GM12878 (cell line): Measurements from ENCODE around the gene SAP25. TPM values are rescaled to one million over a fixed set of nuclear protein-coding genes. Genes with fewer than 3 reads are reported as not detected.

Experiments
- ATAC-seq: fragments of 200-7000 bp; cut with Tn5 transposase; 3 replicates; pipeline ENCODE4 v1.9.1; 2020; ENCODE audit warnings: mild to moderate bottlenecking, moderate library complexity
- BruUV-seq: library from RNA; stranded (reverse); fragments of 400-500 nt; replicated peaks from 2 replicates; lab custom pipeline; 2021; lab: Mats Ljungman, UMichigan
- CTCF ChIA-PET: fragments of 300-600 bp; sonication (Branson Sonifier 250); formaldehyde crosslinking; extraction: SDS; loops from one replicate; lab custom pipeline; 2021; ENCODE audit warnings: inconsistent platforms; lab: Yijun Ruan, JAX
- POLR2A ChIA-PET: fragments of 350-600 bp; formaldehyde crosslinking; extraction: SDS; loops from one replicate; lab custom pipeline; 2021; ENCODE audit warnings: inconsistent platforms; lab: Charles Lee
- RAD21 ChIA-PET: fragments of 300-600 bp; sonication (Branson Sonifier 250); formaldehyde crosslinking; loops from one replicate; lab custom pipeline; 2023; ENCODE audit warnings: antibody characterized with exemption; ENCODE audit not compliant: unreplicated experiment; lab: Charles Lee
- SMC1A ChIA-PET: fragments of 300-600 bp; sonication (Branson Sonifier 250); formaldehyde crosslinking; loops from one replicate; lab custom pipeline; 2023; ENCODE audit not compliant: unreplicated experiment, uncharacterized antibody; lab: Charles Lee
- DNase-seq: peaks from one replicate; pipeline ENCODE4 v3.0.0-alpha.2; 2011; ENCODE audit warnings: low read depth, low spot score
- FAIRE-seq: peaks from 3 replicates; lab custom pipeline; 2011; peaks lifted over from hg19 to GRCh38; lab: Jason Lieb, UNC
- H2AFZ ChIP-seq: 2 replicates; pipeline ENCODE4 v1.6.0; 2011; ENCODE audit warnings: low read depth, low read length, control low read depth; ENCODE audit not compliant: control insufficient read depth
- H3K27ac ChIP-seq: 2 replicates; pipeline ENCODE4 v1.5.1; 2011; ENCODE audit warnings: control low read depth; ENCODE audit not compliant: control insufficient read depth, insufficient read depth
- H3K27me3 ChIP-seq, 2 experiments: replicated peaks in 1 of 2; 2 replicates each; pipeline versions ENCODE4 v1.6.0 to v1.6.1; 2011; ENCODE audit warnings: low read length in 1 of 2; ENCODE audit not compliant: control insufficient read depth in 2 of 2, insufficient read depth in 2 of 2
- H3K36me3 ChIP-seq, 2 experiments: 2 replicates each; pipeline ENCODE4 v1.5.1; 2011; ENCODE audit warnings: low read length in 1 of 2; ENCODE audit not compliant: control insufficient read depth in 2 of 2, insufficient read depth in 2 of 2
- H3K4me1 ChIP-seq: 2 replicates; pipeline ENCODE4 v1.6.1; 2011; ENCODE audit warnings: mild to moderate bottlenecking, low read length, moderate library complexity, mixed read lengths; ENCODE audit not compliant: control insufficient read depth, insufficient read depth
- H3K4me2 ChIP-seq: 2 replicates; pipeline ENCODE4 v1.6.0; 2011; ENCODE audit warnings: control low read depth; ENCODE audit not compliant: control insufficient read depth, insufficient read depth
- H3K4me3 ChIP-seq: fragments of 200-600 bp; sonication (generic); 2 replicates; pipeline ENCODE4 v1.5.1; 2016
- H3K79me2 ChIP-seq: 2 replicates; pipeline ENCODE4 v1.6.0; 2011; ENCODE audit warnings: low read length; ENCODE audit not compliant: control insufficient read depth, insufficient read depth
- H3K9ac ChIP-seq: 2 replicates; pipeline ENCODE4 v1.8.0; 2011; ENCODE audit warnings: low read length, control low read depth, mixed read lengths; ENCODE audit not compliant: control insufficient read depth, insufficient read depth
- H3K9me3 ChIP-seq: replicated peaks from 3 replicates; pipeline ENCODE4 v1.5.1; 2011; ENCODE audit warnings: mild to moderate bottlenecking, low read length; ENCODE audit not compliant: control insufficient read depth, insufficient read depth
- H4K20me1 ChIP-seq: 2 replicates; pipeline ENCODE4 v1.6.0; 2011; ENCODE audit not compliant: control insufficient read depth, insufficient read depth
- CREB1 ChIP-seq: IDR thresholded peaks from 2 replicates; pipeline ENCODE4 v1.6.1; 2012; ENCODE audit warnings: low read depth, mild to moderate bottlenecking, inconsistent platforms
- FOXK2 ChIP-seq: fragments of 450-650 bp; IDR thresholded peaks from 2 replicates; pipeline ENCODE4 v1.6.1; 2017; ENCODE audit warnings: mild to moderate bottlenecking, moderate library complexity
- HDAC6 ChIP-seq: fragments of 200-600 bp; sonication (generic); IDR thresholded peaks from one replicate; pipeline ENCODE4 v1.8.0; 2017; ENCODE audit warnings: antibody characterized with exemption; ENCODE audit not compliant: unreplicated experiment
- RAD51 ChIP-seq: fragments of 450-650 bp; IDR thresholded peaks from 2 replicates; pipeline ENCODE4 v1.6.1; 2016; ENCODE audit warnings: moderate library complexity, mild to moderate bottlenecking, inconsistent platforms
- RB1 ChIP-seq: fragments of 450-650 bp; formaldehyde crosslinking; IDR thresholded peaks from 2 replicates; pipeline ENCODE4 v1.6.1; 2017; ENCODE audit warnings: mild to moderate bottlenecking, borderline replicate concordance
- WGBS: methylation state at CpG from one replicate; pipeline ENCODE4 v1.1.6; 2016; ENCODE audit warnings: low lambda C conversion rate; ENCODE audit not compliant: insufficient replicate concordance, insufficient coverage; ENCODE audit errors: missing lambda C conversion rate; 5-methylcytosine and 5-hydroxymethylcytosine counted together
- in situ Hi-C: fragments of 300-500 bp; cut with MboI; formaldehyde crosslinking; loops from 9 replicates; pipeline ENCODE4 v1.14.3; 2018; ENCODE audit warnings: mixed read lengths
- intact Hi-C: fragments of 100-400 bp; cut with micrococcal nuclease; formaldehyde crosslinking; loops from one replicate; pipeline ENCODE4 v1.14.2; 2022; ENCODE audit not compliant: unreplicated experiment
- polyA plus RNA-seq, 11 experiments: library from polyadenylated mRNA; depleted of rRNA in 4 of 11; unstranded in 6 of 11; stranded (reverse) in 5 of 11; fragments of >200 nt; fragmentation: Nextera tagmentation in 4 of 11; fragmentation: Illumina TruSeq in 1 of 11; extraction: Ambion mirVana in 4 of 11; extraction: Trizol in 1 of 11; gene quantifications; 1 replicate in 1 of 11; 2 replicates in 10 of 11; pipeline versions ENCODE4 v1.2.1 to v1.2.3, GENCODE V29; 2011 to 2016; ENCODE audit warnings: inconsistent platforms in 2 of 11, missing spikeins in 2 of 11, low read depth in 1 of 11
- total RNA-seq, 4 experiments: library from RNA; depleted of rRNA in 3 of 4; stranded (reverse); fragments of >200 nt in 3 of 4; fragmentation: Illumina TruSeq in 1 of 4; extraction: Trizol in 1 of 4; gene quantifications; 2 replicates each; pipeline versions ENCODE4 v1.2.1 to v1.2.3, GENCODE V29; 2013 to 2021
- TF ChIP-seq, protein P1 (sequence below): fragments of 150-350 bp; IDR thresholded peaks from 2 replicates; pipeline ENCODE4 v1.6.1; 2016; ENCODE audit warnings: low read depth, low read length
- TF ChIP-seq, protein P2 (sequence below): IDR thresholded peaks from 2 replicates; pipeline ENCODE4 v1.6.1; 2011; ENCODE audit warnings: low read depth, low read length, improper control_type of control experiment, borderline replicate concordance
- TF ChIP-seq, protein P3 (sequence below): IDR thresholded peaks from 2 replicates; pipeline ENCODE4 v1.6.1; 2011; ENCODE audit warnings: low read depth, mild to moderate bottlenecking, low read length, moderate library complexity, borderline replicate concordance; ENCODE audit errors: extremely low read depth
- TF ChIP-seq, protein P4 (sequence below): IDR thresholded peaks from 2 replicates; pipeline ENCODE4 v1.6.1; 2012; ENCODE audit warnings: low read depth, low read length, improper control_type of control experiment

The SAP25 gene
- total and polyA plus RNA-seq, 10 of the 15 experiments (the other 5 are each of a cell fraction or from before 2014, with no cell fraction given): 0.14 to 8.6 (median 1.1) TPM

DNA sequence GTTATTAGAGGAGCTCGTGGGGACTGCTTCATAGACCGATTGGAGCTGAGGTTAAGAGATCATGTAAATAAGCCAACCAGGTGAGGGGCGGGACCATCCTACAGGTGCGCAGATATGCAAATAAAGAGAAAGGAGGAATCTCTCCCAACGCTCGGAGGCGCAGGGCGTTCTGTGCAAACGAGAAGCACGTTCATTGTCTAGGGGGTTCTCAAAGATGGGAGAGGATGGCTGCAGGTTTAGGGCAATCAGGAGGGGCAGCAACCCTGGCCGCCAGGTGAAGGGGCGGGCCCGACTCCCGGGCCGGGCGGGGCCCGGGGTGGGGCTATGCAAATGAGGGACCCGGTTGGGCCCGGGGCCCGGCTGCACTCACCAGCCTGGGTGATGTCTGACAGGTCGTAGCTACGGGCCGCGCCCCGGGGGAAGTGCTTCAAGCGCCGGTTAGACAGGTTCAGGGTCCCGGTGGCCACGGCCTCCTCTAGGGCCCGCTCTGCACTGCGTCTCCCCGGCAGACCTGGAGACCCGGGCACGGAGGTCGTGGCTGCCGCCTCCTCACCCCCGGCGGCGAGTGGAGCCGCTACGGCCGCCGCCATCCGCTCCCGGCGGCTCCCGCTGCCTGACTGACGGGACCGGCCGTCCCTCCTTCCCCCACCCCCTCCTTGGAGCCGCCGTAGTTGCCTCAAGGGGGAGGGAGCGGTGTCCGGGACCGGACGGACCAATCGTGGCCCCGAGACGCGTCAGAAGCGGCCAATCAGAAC is 12.0 kb upstream of the SAP25 start, which contains the start of gene LRCH4 (continued):
- TF ChIP-seq, protein P1, sequence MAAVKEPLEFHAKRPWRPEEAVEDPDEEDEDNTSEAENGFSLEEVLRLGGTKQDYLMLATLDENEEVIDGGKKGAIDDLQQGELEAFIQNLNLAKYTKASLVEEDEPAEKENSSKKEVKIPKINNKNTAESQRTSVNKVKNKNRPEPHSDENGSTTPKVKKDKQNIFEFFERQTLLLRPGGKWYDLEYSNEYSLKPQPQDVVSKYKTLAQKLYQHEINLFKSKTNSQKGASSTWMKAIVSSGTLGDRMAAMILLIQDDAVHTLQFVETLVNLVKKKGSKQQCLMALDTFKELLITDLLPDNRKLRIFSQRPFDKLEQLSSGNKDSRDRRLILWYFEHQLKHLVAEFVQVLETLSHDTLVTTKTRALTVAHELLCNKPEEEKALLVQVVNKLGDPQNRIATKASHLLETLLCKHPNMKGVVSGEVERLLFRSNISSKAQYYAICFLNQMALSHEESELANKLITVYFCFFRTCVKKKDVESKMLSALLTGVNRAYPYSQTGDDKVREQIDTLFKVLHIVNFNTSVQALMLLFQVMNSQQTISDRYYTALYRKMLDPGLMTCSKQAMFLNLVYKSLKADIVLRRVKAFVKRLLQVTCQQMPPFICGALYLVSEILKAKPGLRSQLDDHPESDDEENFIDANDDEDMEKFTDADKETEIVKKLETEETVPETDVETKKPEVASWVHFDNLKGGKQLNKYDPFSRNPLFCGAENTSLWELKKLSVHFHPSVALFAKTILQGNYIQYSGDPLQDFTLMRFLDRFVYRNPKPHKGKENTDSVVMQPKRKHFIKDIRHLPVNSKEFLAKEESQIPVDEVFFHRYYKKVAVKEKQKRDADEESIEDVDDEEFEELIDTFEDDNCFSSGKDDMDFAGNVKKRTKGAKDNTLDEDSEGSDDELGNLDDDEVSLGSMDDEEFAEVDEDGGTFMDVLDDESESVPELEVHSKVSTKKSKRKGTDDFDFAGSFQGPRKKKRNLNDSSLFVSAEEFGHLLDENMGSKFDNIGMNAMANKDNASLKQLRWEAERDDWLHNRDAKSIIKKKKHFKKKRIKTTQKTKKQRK: no peak
- TF ChIP-seq RB1: peak; percentile 77; the same call in 1 of the 2 replicates
- TF ChIP-seq, all 136 proteins: peak for 37

DNA sequence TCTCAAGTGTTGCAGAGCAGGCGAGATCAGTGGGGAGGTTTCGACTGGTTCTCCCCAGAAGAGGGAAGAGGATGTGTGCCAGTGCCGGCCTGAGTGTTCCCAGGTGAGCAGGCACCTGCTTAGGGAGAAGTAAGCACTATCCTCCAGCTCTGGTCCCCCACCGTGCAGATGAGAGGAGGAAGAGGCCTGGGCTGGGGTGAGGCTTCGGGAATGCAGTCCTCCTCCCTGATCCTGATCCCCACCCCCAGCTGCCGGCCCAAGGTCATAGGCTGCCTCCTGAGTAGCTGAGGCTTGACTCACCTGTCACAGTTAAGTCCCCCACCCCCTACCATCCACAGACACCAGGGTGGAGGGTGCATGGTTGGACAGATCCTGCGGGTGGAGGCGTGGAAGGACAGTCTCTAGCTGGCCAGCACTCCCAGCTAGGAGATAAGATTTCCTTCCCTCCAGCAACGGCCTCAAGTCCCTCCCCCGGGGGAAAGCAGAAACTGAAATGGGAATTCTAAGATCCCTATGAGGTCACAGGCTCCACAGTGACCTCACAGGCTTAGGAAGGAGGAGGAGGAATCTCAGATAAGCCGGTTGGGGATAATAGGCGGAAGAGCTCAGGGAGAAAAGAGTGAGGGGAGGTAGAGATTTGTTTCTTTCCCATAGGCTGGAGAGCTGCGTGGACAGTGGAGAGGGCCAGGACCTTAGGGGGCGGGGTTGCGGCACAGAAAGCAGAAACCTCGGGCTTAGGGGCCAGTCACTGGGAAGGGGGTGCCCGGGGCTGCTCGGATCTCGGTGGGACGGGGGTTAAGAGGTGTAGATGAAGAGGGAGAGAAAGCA is 11.2 kb upstream of the SAP25 start:
- no peak for FAIRE-seq
- ChIA-PET CTCF (interaction anchor here (0.6 to 11.6 kb wide), 13 partner anchors 12 to 268 kb away, joined by 3 to 190 read pairs (median 5); partner anchors contain the start of genes GIGYF1, MOSPD3, POP7 and PPP1R35), POLR2A (interaction anchor here (0.5 to 4.3 kb wide), 19 partner anchors 14 to 156 kb away, joined by 3 to 47 read pairs (median 4); partner anchors contain the start of genes AGFG2, GNB2, MOSPD3 and ZCWPW1), SMC1A (interaction anchor here (0.8 to 4.6 kb wide), 12 partner anchors 14 to 121 kb away, joined by 3 to 19 read pairs (median 4); partner anchors contain the start of genes MOSPD3, POP7 and TSC22D4), RAD21 (interaction anchor here (0.9 to 4.2 kb wide), 17 partner anchors 18 to 155 kb away, joined by 3 to 21 read pairs (median 8); partner anchors contain the start of genes AGFG2, MEPCE, MOSPD3 and POP7)
- WGBS: 2% methylated on average over 20 of the region's 20 CpGs
- Histone ChIP-seq H3K27ac (peak overlapping the region; percentile 45), H3K36me3 (peaks cover 6 to 10% of the 10 kb centered on the region in 2 experiments), H3K4me1 (peaks cover 24% of the 10 kb centered on the region), H3K9me3 (no peaks in the 10 kb centered on the region), H4K20me1 (no peaks in the 10 kb centered on the region), H3K27me3 (no peaks in the 10 kb centered on the region), H3K9ac (peak overlapping the region; percentile 86), H2AFZ (no peak overlapping the region), H3K4me3 (peak overlapping the region; percentile 83), H3K79me2 (peaks cover 32% of the 10 kb centered on the region), H3K4me2 (peak overlapping the region; percentile 95)
- no peak for ATAC-seq
- in situ Hi-C loops: no loop called here
- TSS peak; percentile 43 for BruUV-seq
- intact Hi-C loops: no loop called here
- no peak for DNase-seq
- TF ChIP-seq, protein P2, sequence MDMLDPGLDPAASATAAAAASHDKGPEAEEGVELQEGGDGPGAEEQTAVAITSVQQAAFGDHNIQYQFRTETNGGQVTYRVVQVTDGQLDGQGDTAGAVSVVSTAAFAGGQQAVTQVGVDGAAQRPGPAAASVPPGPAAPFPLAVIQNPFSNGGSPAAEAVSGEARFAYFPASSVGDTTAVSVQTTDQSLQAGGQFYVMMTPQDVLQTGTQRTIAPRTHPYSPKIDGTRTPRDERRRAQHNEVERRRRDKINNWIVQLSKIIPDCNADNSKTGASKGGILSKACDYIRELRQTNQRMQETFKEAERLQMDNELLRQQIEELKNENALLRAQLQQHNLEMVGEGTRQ: no peak
- TF ChIP-seq FOXK2 (no peak), CREB1 (0 out of 2 replicates have a peak, but pooled peaks have one; percentile 53), HDAC6 (no peak), RAD51 (no peak)
- TF ChIP-seq, protein P3, sequence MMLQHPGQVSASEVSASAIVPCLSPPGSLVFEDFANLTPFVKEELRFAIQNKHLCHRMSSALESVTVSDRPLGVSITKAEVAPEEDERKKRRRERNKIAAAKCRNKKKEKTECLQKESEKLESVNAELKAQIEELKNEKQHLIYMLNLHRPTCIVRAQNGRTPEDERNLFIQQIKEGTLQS: no peak
- TF ChIP-seq, protein P4, sequence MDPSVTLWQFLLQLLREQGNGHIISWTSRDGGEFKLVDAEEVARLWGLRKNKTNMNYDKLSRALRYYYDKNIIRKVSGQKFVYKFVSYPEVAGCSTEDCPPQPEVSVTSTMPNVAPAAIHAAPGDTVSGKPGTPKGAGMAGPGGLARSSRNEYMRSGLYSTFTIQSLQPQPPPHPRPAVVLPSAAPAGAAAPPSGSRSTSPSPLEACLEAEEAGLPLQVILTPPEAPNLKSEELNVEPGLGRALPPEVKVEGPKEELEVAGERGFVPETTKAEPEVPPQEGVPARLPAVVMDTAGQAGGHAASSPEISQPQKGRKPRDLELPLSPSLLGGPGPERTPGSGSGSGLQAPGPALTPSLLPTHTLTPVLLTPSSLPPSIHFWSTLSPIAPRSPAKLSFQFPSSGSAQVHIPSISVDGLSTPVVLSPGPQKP: no peak
